ENCODE data around the gene LARGE1. TPM values are rescaled to one million over a fixed set of nuclear protein-coding genes. Genes with fewer than 3 reads are reported as not detected.

The LARGE1 gene
- total and polyA plus RNA-seq, 9 of the 15 experiments (the other 6 are each of a cell fraction or from before 2014, with no cell fraction given) = 0.01 to 0.66 (median 0.14) TPM; not detected in 2

- no peak for TF ChIP-seq ZNF699 (CRISPR knock-in tag; IDR thresholded peaks at IDR 0.05; ENCODE audit: insufficient replicate concordance)
- no peak for TF ChIP-seq ZNF121 (CRISPR knock-in tag; conservative IDR thresholded peaks at IDR 0.05)
- no peak for TF ChIP-seq GTF3C2 (IDR thresholded peaks at IDR 0.05; ENCODE audit: borderline replicate concordance, extremely low read depth, insufficient read length)
- TF ChIP-seq FOXK1 (CRISPR knock-in tag; IDR thresholded peaks at IDR 0.05; ENCODE audit: borderline replicate concordance) = no peak
- no peak for TF ChIP-seq DMBX1 (CRISPR knock-in tag; IDR thresholded peaks at IDR 0.05; ENCODE audit: borderline replicate concordance)
- TF ChIP-seq NCOA6 (IDR thresholded peaks at IDR 0.05) = no peak
- no peak for TF ChIP-seq HCFC1 (IDR thresholded peaks at IDR 0.05; ENCODE audit: low read depth, low read length)
- TF ChIP-seq ZNF764 (CRISPR knock-in tag; IDR thresholded peaks at IDR 0.05; ENCODE audit: low read depth) = no peak
- no peak for TF ChIP-seq ID3 (CRISPR knock-in tag; IDR thresholded peaks at IDR 0.05)
- TF ChIP-seq ID3 (tag; IDR thresholded peaks at IDR 0.05) = no peak
- no peak for TF ChIP-seq RBFOX2 (IDR thresholded peaks at IDR 0.05; ENCODE audit: low read depth, low read length)
- TF ChIP-seq NFYB (IDR thresholded peaks at IDR 0.05; ENCODE audit: extremely low read depth, insufficient read length) = no peak
- no peak for TF ChIP-seq ZNF449 (CRISPR knock-in tag; IDR thresholded peaks at IDR 0.05)
- no peak for TF ChIP-seq RFX1 (IDR thresholded peaks at IDR 0.05)
- TF ChIP-seq TARDBP (IDR thresholded peaks at IDR 0.05) = no peak
- ChIA-PET CTCF (ENCODE audit: low intra/inter-chr PET ratio) (no interaction called here), POLR2A (no interaction called here)
- WGBS (ENCODE audit: insufficient coverage, low coverage, missing lambda C conversion rate) = 0% methylated on average over 4 of the region's 5 CpGs
- H4K20me1 ChIP-seq (replicated peaks; ENCODE audit: control insufficient read depth, insufficient read depth, low read length) = no peaks in the 10 kb centered on the region
- no peak for FAIRE-seq
- no peak for ATAC-seq
- H3K4me1 ChIP-seq (replicated peaks in 1 of 2; ENCODE audit: control insufficient read depth in 2 of 2, insufficient read depth in 2 of 2, low read length in 2 of 2) = no peaks in the 10 kb centered on the region
- H3K9me3 ChIP-seq (replicated peaks; ENCODE audit: control insufficient read depth, insufficient read depth, low read depth, low read length) = no peaks in the 10 kb centered on the region
- no peak overlapping the region for H3K4me2 ChIP-seq (ENCODE audit: insufficient read depth, low read length)
- in situ Hi-C loops (cut with MboI) = no loop called here
- intact Hi-C loops (cut with micrococcal nuclease) = no loop called here
- H3K27me3 ChIP-seq (ENCODE audit: control insufficient read depth in 2 of 2, insufficient read depth in 2 of 2, low read length in 2 of 2) = no peaks in the 10 kb centered on the region
- H2AFZ ChIP-seq (ENCODE audit: low read depth, low read length) = no peak overlapping the region
- H3K27ac ChIP-seq (ENCODE audit: extremely low read depth, low read depth, low read length) = no peak overlapping the region
- BruUV-seq (replicated peaks) = no TSS peak
- DNase-seq (ENCODE audit: extremely low read depth in 1 of 4, low spot score in 3 of 4) = no peak
- no peak overlapping the region for H3K9ac ChIP-seq (ENCODE audit: insufficient read depth in 1 of 2, low read depth in 2 of 2, low read length in 2 of 2)
- H3K79me2 ChIP-seq (ENCODE audit: control insufficient read depth, insufficient read depth, low read length) = no peaks in the 10 kb centered on the region
- no peaks in the 10 kb centered on the region for H3K36me3 ChIP-seq (ENCODE audit: control insufficient read depth, insufficient read depth, low read length)
- H3K9me1 ChIP-seq (ENCODE audit: control insufficient read depth, insufficient read depth, low read length) = no peaks in the 10 kb centered on the region
- H3K4me3 ChIP-seq = no peak overlapping the region
These were observed 380.9 kb downstream of the LARGE1 start for GRCh38 chr22:33539202-33539901.

All from K562 (cell line).